Gastroesophageal sphincter (tissue), 4 donors: ENCODE data around the gene HSD17B13. TPM values are rescaled to one million over a fixed set of nuclear protein-coding genes. Genes with fewer than 3 reads are reported as not detected.

Experiments used
- ATAC-seq: fragments of 150-250 bp; one replicate; pipeline ENCODE4 v1.9.1; 2016; ENCODE audit warnings: mild to moderate bottlenecking, moderate library complexity
- H3K27ac ChIP-seq, 4 donors: fragments of 200-600 bp; sonication (generic) in 3 of 4; 1 replicate in 3 of 4; 2 replicates in 1 of 4; pipeline ENCODE4 v1.5.1; 2016 to 2019
- H3K27me3 ChIP-seq: fragments of 200-600 bp; sonication (generic); one replicate; pipeline ENCODE4 v1.5.1; 2019
- H3K36me3 ChIP-seq, 2 donors: fragments of 200-600 bp; sonication (generic); one replicate each; pipeline ENCODE4 v1.5.1; 2019; ENCODE audit warnings: control low read depth in 1 of 2
- H3K4me1 ChIP-seq, 3 donors: fragments of 200-600 bp; sonication (generic); 1 replicate in 2 of 3; 2 replicates in 1 of 3; pipeline ENCODE4 v1.5.1; 2016 to 2019; ENCODE audit warnings: control low read depth in 2 of 3
- H3K4me3 ChIP-seq, 2 donors: fragments of 200-600 bp; sonication (generic); one replicate each; pipeline ENCODE4 v1.5.1; 2019; ENCODE audit warnings: mild to moderate bottlenecking in 1 of 2, moderate library complexity in 1 of 2
- H3K9me3 ChIP-seq, 3 donors: fragments of 200-600 bp; sonication (generic); one replicate each; pipeline ENCODE4 v1.5.1; 2017 to 2019; ENCODE audit warnings: control low read depth in 2 of 3
- EP300 ChIP-seq: sonication (generic); formaldehyde crosslinking; IDR thresholded peaks from one replicate; pipeline ENCODE4 v1.6.1; 2017; ENCODE audit warnings: antibody characterized with exemption, mild to moderate bottlenecking
- POLR2A ChIP-seq, 2 donors: fragments of 450-650 bp; IDR thresholded peaks; one replicate each; pipeline ENCODE4 v1.6.1; 2017; ENCODE audit warnings: antibody characterized with exemption in 2 of 2, mild to moderate bottlenecking in 2 of 2, moderate library complexity in 1 of 2
- POLR2AphosphoS5 ChIP-seq: sonication (generic); formaldehyde crosslinking; IDR thresholded peaks from one replicate; pipeline ENCODE4 v1.6.1; 2017; ENCODE audit warnings: antibody characterized with exemption
- WGBS, 2 donors: methylation state at CpG; one replicate each; pipeline ENCODE4 v1.1.5; 2018; ENCODE audit warnings: low coverage in 1 of 2; 5-methylcytosine and 5-hydroxymethylcytosine counted together
- small RNA-seq, 4 donors: library from RNA; depleted of rRNA; stranded (forward); fragments of <200 nt; gene quantifications; one replicate each; pipeline ENCODE3, GENCODE V24; 2016
- total RNA-seq, 4 donors: library from RNA; depleted of rRNA; stranded (reverse); fragments of >200 nt; gene quantifications; one replicate each; pipeline ENCODE4 v1.1.0, GENCODE V29; 2016
- TF ChIP-seq, protein P1 (sequence below), 4 experiments: fragments of 200-600 bp in 2 of 4; fragments of 450-650 bp in 2 of 4; sonication (generic) in 1 of 4; IDR thresholded peaks; one replicate each; pipeline ENCODE4 v1.5.1; 2017 to 2019; ENCODE audit warnings: antibody characterized with exemption in 4 of 4, mild to moderate bottlenecking in 2 of 4, moderate library complexity in 2 of 4

HSD17B13 gene
- total RNA-seq, 4 donors from 2014 or later: 0.54 to 1.1 (median 0.67) TPM

DNA sequence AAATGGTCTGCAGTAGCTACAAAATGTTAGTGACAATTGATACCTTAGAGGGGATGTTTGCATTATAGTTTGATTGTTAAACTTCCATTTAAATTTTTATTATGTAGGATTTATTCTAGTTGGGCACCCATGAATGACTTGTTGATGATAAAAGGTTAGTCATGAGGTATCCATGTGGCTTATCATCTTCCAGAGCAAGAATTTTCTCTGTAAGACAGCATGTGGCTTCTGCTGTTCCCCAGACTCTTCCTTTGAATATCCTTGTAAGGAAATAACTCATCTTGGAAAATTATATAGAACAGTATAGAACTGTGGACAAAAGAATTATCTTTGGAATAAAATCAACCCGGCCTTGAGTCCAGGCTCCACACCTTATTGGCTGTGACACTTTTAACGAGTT is 62.2 kb downstream of the HSD17B13 start:
- Histone ChIP-seq H3K4me3 (no peak overlapping the region), H3K9me3 (no peaks in the 10 kb centered on the region), H3K36me3 (no peaks in the 10 kb centered on the region), H3K4me1 (no peaks in the 10 kb centered on the region), H3K27ac (no peak overlapping the region), H3K27me3 (no peaks in the 10 kb centered on the region)
- 90 to 100% methylated on average over 2 of the region's 2 CpGs for WGBS, 2 donors
- no peak for ATAC-seq
- no peak for TF ChIP-seq POLR2A (IDR thresholded peaks at IDR 0.05)
- TF ChIP-seq, protein P1, sequence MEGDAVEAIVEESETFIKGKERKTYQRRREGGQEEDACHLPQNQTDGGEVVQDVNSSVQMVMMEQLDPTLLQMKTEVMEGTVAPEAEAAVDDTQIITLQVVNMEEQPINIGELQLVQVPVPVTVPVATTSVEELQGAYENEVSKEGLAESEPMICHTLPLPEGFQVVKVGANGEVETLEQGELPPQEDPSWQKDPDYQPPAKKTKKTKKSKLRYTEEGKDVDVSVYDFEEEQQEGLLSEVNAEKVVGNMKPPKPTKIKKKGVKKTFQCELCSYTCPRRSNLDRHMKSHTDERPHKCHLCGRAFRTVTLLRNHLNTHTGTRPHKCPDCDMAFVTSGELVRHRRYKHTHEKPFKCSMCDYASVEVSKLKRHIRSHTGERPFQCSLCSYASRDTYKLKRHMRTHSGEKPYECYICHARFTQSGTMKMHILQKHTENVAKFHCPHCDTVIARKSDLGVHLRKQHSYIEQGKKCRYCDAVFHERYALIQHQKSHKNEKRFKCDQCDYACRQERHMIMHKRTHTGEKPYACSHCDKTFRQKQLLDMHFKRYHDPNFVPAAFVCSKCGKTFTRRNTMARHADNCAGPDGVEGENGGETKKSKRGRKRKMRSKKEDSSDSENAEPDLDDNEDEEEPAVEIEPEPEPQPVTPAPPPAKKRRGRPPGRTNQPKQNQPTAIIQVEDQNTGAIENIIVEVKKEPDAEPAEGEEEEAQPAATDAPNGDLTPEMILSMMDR (IDR thresholded peaks at IDR 0.05): no peak
- TF ChIP-seq EP300: no peak
- TF ChIP-seq POLR2AphosphoS5: no peak

DNA sequence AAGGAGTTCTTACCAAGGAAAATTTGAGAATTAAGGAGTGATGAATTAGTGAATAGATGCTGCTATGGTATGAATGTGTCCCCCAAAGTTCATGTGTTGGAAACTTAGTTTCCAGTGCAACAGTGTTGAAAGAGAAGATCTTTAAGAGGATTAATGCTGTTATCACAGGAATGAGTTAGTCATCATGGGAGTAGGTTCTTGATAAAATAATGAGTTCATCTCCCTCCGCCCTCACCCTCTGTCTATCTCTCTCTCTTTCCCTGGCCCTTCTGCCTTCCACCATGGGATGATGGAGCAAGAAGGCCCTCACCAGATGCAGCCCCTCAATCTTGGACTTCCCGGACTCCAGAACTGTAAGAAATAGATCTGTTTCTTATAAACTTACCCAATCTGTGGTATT is 64.0 kb downstream of the HSD17B13 start:
- Histone ChIP-seq H3K36me3 (no peaks in the 10 kb centered on the region), H3K4me3 (no peak overlapping the region), H3K4me1 (no peaks in the 10 kb centered on the region), H3K9me3 (no peaks in the 10 kb centered on the region), H3K27me3 (no peaks in the 10 kb centered on the region), H3K27ac (no peak overlapping the region)
- ATAC-seq: no peak
- WGBS, 2 donors: 84 to 91% methylated on average over 2 of the region's 2 CpGs
- TF ChIP-seq, protein P1 (IDR thresholded peaks at IDR 0.05): no peak
- TF ChIP-seq POLR2A (IDR thresholded peaks at IDR 0.05) (no peak), EP300 (no peak), POLR2AphosphoS5 (no peak)

DNA sequence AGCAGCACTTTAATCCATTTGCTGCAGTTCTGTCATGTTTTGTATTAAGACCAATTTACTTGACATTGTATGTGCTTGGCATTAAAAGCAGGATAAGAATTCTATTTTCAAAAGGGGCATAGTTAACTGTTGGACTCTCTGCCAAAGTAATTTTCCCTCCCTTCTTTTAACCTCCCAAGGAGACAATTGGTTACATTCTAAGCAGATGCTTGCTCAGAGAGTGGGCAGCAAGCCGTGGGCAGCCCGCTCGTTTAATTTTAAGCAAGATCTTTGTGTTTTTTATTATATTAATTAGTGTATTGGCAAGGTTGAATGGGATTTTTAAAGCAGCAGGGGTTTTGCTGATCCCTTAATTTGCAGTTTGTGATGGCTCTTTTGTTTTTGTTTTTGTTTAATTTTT is 65.2 kb downstream of the HSD17B13 start:
- Histone ChIP-seq H3K27me3 (no peaks in the 10 kb centered on the region), H3K27ac (no peak overlapping the region), H3K36me3 (no peaks in the 10 kb centered on the region), H3K4me1 (no peaks in the 10 kb centered on the region), H3K4me3 (no peak overlapping the region), H3K9me3 (no peaks in the 10 kb centered on the region)
- TF ChIP-seq, protein P1 (IDR thresholded peaks at IDR 0.05): no peak
- TF ChIP-seq POLR2AphosphoS5 (no peak), EP300 (no peak), POLR2A (IDR thresholded peaks at IDR 0.05) (no peak)
- ATAC-seq: no peak
- WGBS, 2 donors: 24 to 33% methylated on average over 3 of the region's 3 CpGs

DNA sequence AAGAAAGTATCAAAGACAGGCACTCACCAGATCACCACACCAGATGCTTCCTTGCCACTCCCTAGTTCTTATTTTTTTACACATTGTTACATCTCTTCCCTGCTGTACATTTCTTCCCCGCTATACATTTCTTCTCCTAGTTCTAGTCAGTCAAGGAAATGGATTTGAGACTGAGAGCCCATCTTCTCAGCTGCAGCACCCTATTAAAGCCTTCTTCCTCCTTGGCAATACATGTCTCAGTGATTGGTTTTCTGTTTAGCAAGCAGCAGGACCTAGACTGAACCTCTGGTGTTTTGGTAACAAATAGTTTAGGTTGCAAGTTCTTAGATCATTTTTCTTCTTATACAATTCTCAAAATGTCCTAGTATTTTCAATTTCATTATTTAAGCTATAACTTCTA is 66.9 kb downstream of the HSD17B13 start:
- Histone ChIP-seq H3K4me1 (no peaks in the 10 kb centered on the region), H3K27me3 (no peaks in the 10 kb centered on the region), H3K9me3 (no peaks in the 10 kb centered on the region), H3K36me3 (no peaks in the 10 kb centered on the region), H3K4me3 (no peak overlapping the region), H3K27ac (no peak overlapping the region)
- TF ChIP-seq POLR2A (IDR thresholded peaks at IDR 0.05) (no peak), EP300 (no peak), POLR2AphosphoS5 (no peak)
- TF ChIP-seq, protein P1 (IDR thresholded peaks at IDR 0.05): no peak
- 86 to 93% methylated on average over 1 of the region's 1 CpG for WGBS, 2 donors
- no peak for ATAC-seq

Small RNA genes within 50 kb of the gene (small RNA-seq; reads per million reads assigned to genes)
- 0 reads per million in 4 donors for gene MIR5705

Other genes with a start within 250 kb of the HSD17B13 start
- 10 to 100 TPM in 3 of 4 donors, 1 to 10 TPM in 1; 9.1 to 17.6 (median 13.0) TPM for gene KLHL8, start 102.3 kb downstream of the HSD17B13 start, total RNA-seq
- 10 to 100 TPM; 32.7 to 98.0 (median 65.4) TPM for gene HSD17B11, start 68.3 kb upstream of the HSD17B13 start, total RNA-seq
- 10 to 100 TPM; 19.3 to 26.7 (median 22.8) TPM for gene NUDT9, start 99.7 kb upstream of the HSD17B13 start, total RNA-seq
- 1,000 to 10,000 TPM; 1,558 to 2,335 (median 1,828) TPM for gene SPARCL1, start 206.5 kb upstream of the HSD17B13 start, total RNA-seq